Measurements from ENCODE around the gene TRPV4. TPM values are rescaled to one million over a fixed set of nuclear protein-coding genes. Genes with fewer than 3 reads are reported as not detected.

The TRPV4 gene
- total and polyA plus RNA-seq, 2 donors (not counting 3 experiments of a cell fraction or from before 2014, with no cell fraction given) = 8.8 to 22.3 TPM

- H3K36me3 ChIP-seq (ENCODE audit: control insufficient read depth in 2 of 2, extremely low read depth in 1 of 2, insufficient read depth in 2 of 2, low read length in 2 of 2) = peaks cover 0 to 7% of the 10 kb centered on the region in 2 experiments
- H3K9me3 ChIP-seq (replicated peaks; ENCODE audit: control insufficient read depth, insufficient read depth, low read length) = no peaks in the 10 kb centered on the region
- DNase-seq (ENCODE audit: low read depth, low spot score) (no peak), FAIRE-seq (no peak)
- no peaks in the 10 kb centered on the region for H4K20me1 ChIP-seq (replicated peaks; ENCODE audit: control insufficient read depth, extremely low read depth, insufficient read depth, low read length)
- ChIA-PET CTCF (interaction anchor here (1.0 to 1.4 kb wide), 2 partner anchors 21 to 34 kb away, joined by 3 to 6 read pairs; no protein-coding TSS in a partner anchor), POLR2A (no interaction called here)
- H3K4me2 ChIP-seq (ENCODE audit: insufficient read depth, low read length) = no peak overlapping the region
- no peak overlapping the region for H3K27ac ChIP-seq (ENCODE audit: insufficient read depth, low read depth, low read length)
- dilution Hi-C loops (cut with MboI; ENCODE audit: extremely low pct_ligation_motif_present, low sequenced_read_pairs) (no loop called here), intact Hi-C loops (cut with micrococcal nuclease) (no loop called here)
- H3K4me1 ChIP-seq (ENCODE audit: control insufficient read depth, extremely low read depth, insufficient read depth, low read length) = no peaks in the 10 kb centered on the region
- H3K27me3 ChIP-seq (ENCODE audit: control insufficient read depth in 2 of 2, insufficient read depth in 2 of 2, low read length in 2 of 2) = no peaks in the 10 kb centered on the region
- TF ChIP-seq, protein P1, sequence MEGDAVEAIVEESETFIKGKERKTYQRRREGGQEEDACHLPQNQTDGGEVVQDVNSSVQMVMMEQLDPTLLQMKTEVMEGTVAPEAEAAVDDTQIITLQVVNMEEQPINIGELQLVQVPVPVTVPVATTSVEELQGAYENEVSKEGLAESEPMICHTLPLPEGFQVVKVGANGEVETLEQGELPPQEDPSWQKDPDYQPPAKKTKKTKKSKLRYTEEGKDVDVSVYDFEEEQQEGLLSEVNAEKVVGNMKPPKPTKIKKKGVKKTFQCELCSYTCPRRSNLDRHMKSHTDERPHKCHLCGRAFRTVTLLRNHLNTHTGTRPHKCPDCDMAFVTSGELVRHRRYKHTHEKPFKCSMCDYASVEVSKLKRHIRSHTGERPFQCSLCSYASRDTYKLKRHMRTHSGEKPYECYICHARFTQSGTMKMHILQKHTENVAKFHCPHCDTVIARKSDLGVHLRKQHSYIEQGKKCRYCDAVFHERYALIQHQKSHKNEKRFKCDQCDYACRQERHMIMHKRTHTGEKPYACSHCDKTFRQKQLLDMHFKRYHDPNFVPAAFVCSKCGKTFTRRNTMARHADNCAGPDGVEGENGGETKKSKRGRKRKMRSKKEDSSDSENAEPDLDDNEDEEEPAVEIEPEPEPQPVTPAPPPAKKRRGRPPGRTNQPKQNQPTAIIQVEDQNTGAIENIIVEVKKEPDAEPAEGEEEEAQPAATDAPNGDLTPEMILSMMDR (IDR thresholded peaks at IDR 0.05; ENCODE audit: extremely low read depth in 1 of 2, insufficient read depth in 1 of 2, low read depth in 1 of 2, low read length in 2 of 2) = no peak
- no peak for TF ChIP-seq FOS (IDR thresholded peaks at IDR 0.05; ENCODE audit: borderline replicate concordance, insufficient read depth, low read length)
- TF ChIP-seq EZH2 (IDR thresholded peaks at IDR 0.05; ENCODE audit: borderline replicate concordance, low read depth, low read length, severe bottlenecking) = no peak
- no peak for TF ChIP-seq MYC (IDR thresholded peaks at IDR 0.05; ENCODE audit: low read depth, low read length)
- TF ChIP-seq POLR2A (IDR thresholded peaks at IDR 0.05; ENCODE audit: low read depth, low read length) = no peak
- TF ChIP-seq POLR2AphosphoS5 (IDR thresholded peaks at IDR 0.05; ENCODE audit: insufficient read depth, low read depth, low read length) = no peak
- no peak for TF ChIP-seq MAX (IDR thresholded peaks at IDR 0.05; ENCODE audit: insufficient read depth, insufficient read length)
- no peak for TF ChIP-seq GATA2 (IDR thresholded peaks at IDR 0.05; ENCODE audit: insufficient read depth, insufficient read length, low read depth, low read length)
- TF ChIP-seq JUN (IDR thresholded peaks at IDR 0.05; ENCODE audit: borderline replicate concordance, insufficient read depth, insufficient read length, low read depth) = no peak
- H3K4me3 ChIP-seq (replicated peaks in 1 of 3; ENCODE audit: insufficient read depth in 1 of 3, low read depth in 1 of 3, low read length in 3 of 3) = no peak overlapping the region
- H3K9me1 ChIP-seq (replicated peaks; ENCODE audit: control insufficient read depth, extremely low read depth, insufficient read depth, low read length) = no peaks in the 10 kb centered on the region
- BruUV-seq (replicated peaks) = no TSS peak
- H3K79me2 ChIP-seq (ENCODE audit: control insufficient read depth, insufficient read depth, low read length) = no peaks in the 10 kb centered on the region
- no peak overlapping the region for H3K9ac ChIP-seq (replicated peaks; ENCODE audit: extremely low read depth, insufficient read depth, low read length)
- H2AFZ ChIP-seq (ENCODE audit: low read depth, low read length) = no peak overlapping the region
Observed at GRCh38 chr12:109810954-109811623, 22.1 kb downstream of the TRPV4 start.

Data from endothelial cell of umbilical vein (primary cell).